Gastrocnemius medialis (tissue), 4 donors: ENCODE measurements around the gene MERTK.
"Not testable (repeated sequence)": the region's sequence is repeated elsewhere in the genome, so short reads cannot be mapped to it uniquely, and the experiment has no call there.

Experiments used
- CTCF ChIP-seq, 5 experiments: fragments of 450-650 bp in 3 of 5; fragments of 200-600 bp in 2 of 5; sonication (generic) in 2 of 5; IDR thresholded peaks in 4 of 5; conservative IDR thresholded peaks in 1 of 5; 1 replicate in 4 of 5; 2 replicates in 1 of 5; pipeline ENCODE4 v1.5.1; 2016 to 2019; ENCODE audit warnings: antibody characterized with exemption in 5 of 5, mild to moderate bottlenecking in 3 of 5, moderate library complexity in 3 of 5
- POLR2A ChIP-seq, 2 donors: fragments of 450-650 bp; IDR thresholded peaks; one replicate each; pipeline ENCODE4 v1.6.1; 2017; ENCODE audit warnings: antibody characterized with exemption in 2 of 2, mild to moderate bottlenecking in 2 of 2, moderate library complexity in 2 of 2

GRCh38 chr2:111933900-111934299 lies 35.5 kb downstream of the MERTK start:
- TF ChIP-seq CTCF (IDR thresholded peaks at IDR 0.05 in 4 of 5, conservative IDR thresholded peaks at IDR 0.05 in 1 of 5); POLR2A (IDR thresholded peaks at IDR 0.05): not testable (repeated sequence)
